GM10248 (cell line): ENCODE measurements around the gene LRP5.

Experiments used
- CTCF ChIA-PET: fragments of 300-600 bp; sonication (Branson Sonifier 250); formaldehyde crosslinking; extraction: SDS; loops from one replicate; lab custom pipeline; 2021; ENCODE audit warnings: antibody characterized with exemption; lab: Yijun Ruan, JAX
- POLR2A ChIA-PET: fragments of 350-650 bp; sonication (Branson Sonifier 250); formaldehyde crosslinking; extraction: SDS; loops from one replicate; lab custom pipeline; 2020; ENCODE audit warnings: antibody characterized with exemption; lab: Yijun Ruan, JAX
- DNase-seq: peaks from one replicate; pipeline ENCODE4 v3.0.0; 2012; ENCODE audit errors: extremely low spot score
- CTCF ChIP-seq: IDR thresholded peaks from 2 replicates; pipeline ENCODE4 v1.5.1; 2012; ENCODE audit warnings: mild to moderate bottlenecking, low read depth; ENCODE audit errors: extremely low read depth, missing control alignments, control extremely low read depth

LRP5 gene

GRCh38 chr11:68461575-68461917 lies 149.2 kb downstream of the LRP5 start:
- TF ChIP-seq CTCF = no peak
- ChIA-PET POLR2A (no interaction called here), CTCF (no interaction called here)
- DNase-seq = peak; percentile 6

- CTCF ChIA-PET = interaction anchor here (1.3 kb wide), 1 partner anchor 41 kb away, joined by 3 read pairs; no protein-coding TSS in a partner anchor
- POLR2A ChIA-PET = no interaction called here
- DNase-seq = no peak
- no peak for TF ChIP-seq CTCF
These were observed 151.3 kb downstream of the LRP5 start for GRCh38 chr11:68463714-68464113.

- no peak for TF ChIP-seq CTCF
- ChIA-PET POLR2A (no interaction called here), CTCF (no interaction called here)
- DNase-seq = no peak
These were observed 154.9 kb downstream of the LRP5 start for GRCh38 chr11:68467201-68467834.

- ChIA-PET POLR2A (no interaction called here), CTCF (no interaction called here)
- DNase-seq = no peak
- no peak for TF ChIP-seq CTCF
These were observed 155.9 kb downstream of the LRP5 start for GRCh38 chr11:68468217-68468828.

GRCh38 chr11:68469122-68469521 lies 156.7 kb downstream of the LRP5 start:
- no peak for TF ChIP-seq CTCF
- no peak for DNase-seq
- ChIA-PET POLR2A (interaction anchor here (0.5 kb wide), 1 partner anchor 13 kb away, joined by 4 read pairs; no protein-coding TSS in a partner anchor), CTCF (no interaction called here)

- DNase-seq = no peak
- ChIA-PET CTCF (no interaction called here), POLR2A (interaction anchor here (0.5 kb wide), 1 partner anchor 13 kb away, joined by 4 read pairs; no protein-coding TSS in a partner anchor)
- TF ChIP-seq CTCF = no peak
These were observed 157.3 kb downstream of the LRP5 start for GRCh38 chr11:68469642-68470041.
